PC-3 (cell line): ENCODE data around the gene SDK1. TPM values are rescaled to one million over a fixed set of nuclear protein-coding genes. Genes with fewer than 3 reads are reported as not detected.
A peak's percentile ranks its signal among the peaks of the same experiment; 100 is the strongest.

Source experiments
- ATAC-seq: fragments of 200-7000 bp; cut with Tn5 transposase; 2 replicates; pipeline ENCODE4 v1.9.1; 2020; ENCODE audit warnings: mild to moderate bottlenecking, moderate library complexity
- BruUV-seq: library from RNA; stranded (reverse); fragments of 400-500 nt; replicated peaks from 2 replicates; lab custom pipeline; 2021; lab: Mats Ljungman, UMichigan
- CTCF ChIA-PET: fragments of 300-600 bp; sonication (Branson Sonifier 250); formaldehyde crosslinking; loops from one replicate; lab custom pipeline; 2022; ENCODE audit warnings: antibody characterized with exemption; lab: Charles Lee
- POLR2A ChIA-PET: fragments of 300-600 bp; sonication (Branson Sonifier 250); formaldehyde crosslinking; loops from one replicate; lab custom pipeline; 2022; ENCODE audit warnings: antibody characterized with exemption; ENCODE audit not compliant: unreplicated experiment; lab: Charles Lee
- DNase-seq: peaks from one replicate; pipeline ENCODE4 v3.0.0-alpha.2; 2015
- H2AFZ ChIP-seq: fragments of 300-600 bp; sonication (generic); 2 replicates; pipeline ENCODE4 v1.6.0; 2016; ENCODE audit warnings: antibody characterized with exemption, low read length
- H3F3A ChIP-seq: fragments of 300-600 bp; sonication (generic); one replicate; pipeline ENCODE4 v1.6.0; 2017; ENCODE audit warnings: antibody characterized with exemption, low read length, control low read depth, mild to moderate bottlenecking; ENCODE audit not compliant: unreplicated experiment
- H3K27ac ChIP-seq: fragments of 300-600 bp; sonication (generic); 2 replicates; pipeline ENCODE4 v1.5.1; 2016; ENCODE audit warnings: mild to moderate bottlenecking, low read length
- H3K27me3 ChIP-seq: fragments of 300-600 bp; sonication (generic); 2 replicates; pipeline ENCODE4 v1.6.1; 2016; ENCODE audit warnings: low read length, mixed read lengths
- H3K36me3 ChIP-seq: fragments of 300-600 bp; sonication (generic); 2 replicates; pipeline ENCODE4 v1.6.1; 2016; ENCODE audit warnings: low read depth, mixed run types, low read length, mixed read lengths
- H3K4me1 ChIP-seq: fragments of 300-600 bp; sonication (generic); 2 replicates; pipeline ENCODE4 v1.5.1; 2016; ENCODE audit warnings: low read length; ENCODE audit not compliant: insufficient read depth
- H3K4me2 ChIP-seq: fragments of 300-600 bp; sonication (generic); 2 replicates; pipeline ENCODE4 v1.6.0; 2016; ENCODE audit warnings: low read length
- H3K4me3 ChIP-seq: fragments of 300-600 bp; sonication (generic); 2 replicates; pipeline ENCODE4 v1.5.1; 2016; ENCODE audit warnings: mild to moderate bottlenecking, low read length, mixed read lengths
- H3K79me2 ChIP-seq: fragments of 300-600 bp; sonication (generic); 2 replicates; pipeline ENCODE4 v1.6.1; 2017; ENCODE audit warnings: low read length, mixed read lengths
- H3K9ac ChIP-seq: fragments of 300-600 bp; sonication (generic); 2 replicates; pipeline ENCODE4 v1.6.0; 2016; ENCODE audit warnings: mild to moderate bottlenecking, low read length
- H3K9me2 ChIP-seq: fragments of 300-600 bp; sonication (generic); replicated peaks from 2 replicates; pipeline ENCODE4 v1.6.1; 2016; ENCODE audit warnings: mixed run types, low read length, mixed read lengths
- H3K9me3 ChIP-seq: fragments of 300-600 bp; sonication (generic); 2 replicates; pipeline ENCODE4 v1.6.1; 2016; ENCODE audit warnings: low read length, mixed read lengths
- H4K20me1 ChIP-seq: fragments of 300-600 bp; sonication (generic); 2 replicates; pipeline ENCODE4 v1.6.1; 2016; ENCODE audit warnings: low read length, mixed read lengths
- EZH2 ChIP-seq: fragments of 300-600 bp; sonication (generic); IDR thresholded peaks from one replicate; pipeline ENCODE4 v1.6.1; 2017; ENCODE audit warnings: antibody characterized with exemption, mild to moderate bottlenecking, low read length; ENCODE audit not compliant: unreplicated experiment
- EZH2phosphoT487 ChIP-seq: fragments of 300-600 bp; sonication (generic); IDR thresholded peaks from 2 replicates; pipeline ENCODE4 v1.6.1; 2018; ENCODE audit warnings: mild to moderate bottlenecking, antibody characterized with exemption, low read length, borderline replicate concordance
- intact Hi-C: fragments of 100-400 bp; cut with micrococcal nuclease; formaldehyde crosslinking; loops from 2 replicates; pipeline ENCODE4 v1.9.0; 2023
- total RNA-seq: library from RNA; depleted of rRNA; stranded (reverse); fragments of >200 nt; gene quantifications from 2 replicates; pipeline ENCODE4 v1.2.3, GENCODE V29; 2014
- TF ChIP-seq, protein P1 (sequence below): fragments of 300-600 bp; sonication (generic); conservative IDR thresholded peaks from 2 replicates; pipeline ENCODE4 v1.5.1; 2017; ENCODE audit warnings: antibody characterized with exemption, low read depth, mild to moderate bottlenecking, low read length

The SDK1 gene
- total RNA-seq, 1 experiment from 2014 or later = 2.8 TPM

DNA sequence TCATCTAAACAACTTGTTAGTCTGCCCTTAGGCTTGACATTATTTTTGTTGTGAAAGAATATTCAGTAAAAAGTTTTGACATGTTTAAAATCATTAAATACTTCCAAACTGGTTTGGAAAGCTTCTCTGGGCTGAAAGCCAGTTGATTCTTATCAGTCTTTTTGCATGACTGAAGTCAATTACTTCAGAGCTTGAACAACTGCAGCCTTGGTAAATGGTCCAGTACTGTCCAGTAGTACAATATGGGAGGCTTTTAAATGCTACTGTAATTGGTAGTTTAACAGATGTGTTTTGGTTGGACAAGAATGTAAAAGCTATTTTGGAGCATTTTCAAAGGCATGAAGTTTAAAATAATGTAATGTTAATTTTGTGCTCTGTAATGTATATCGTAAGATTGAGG lies 103.4 kb downstream of the SDK1 start:
- H2AFZ ChIP-seq = no peak overlapping the region
- H3K9ac ChIP-seq = no peak overlapping the region
- ATAC-seq = peak; percentile 63
- TF ChIP-seq EZH2 (no peak), EZH2phosphoT487 (no peak)
- TF ChIP-seq, protein P1, sequence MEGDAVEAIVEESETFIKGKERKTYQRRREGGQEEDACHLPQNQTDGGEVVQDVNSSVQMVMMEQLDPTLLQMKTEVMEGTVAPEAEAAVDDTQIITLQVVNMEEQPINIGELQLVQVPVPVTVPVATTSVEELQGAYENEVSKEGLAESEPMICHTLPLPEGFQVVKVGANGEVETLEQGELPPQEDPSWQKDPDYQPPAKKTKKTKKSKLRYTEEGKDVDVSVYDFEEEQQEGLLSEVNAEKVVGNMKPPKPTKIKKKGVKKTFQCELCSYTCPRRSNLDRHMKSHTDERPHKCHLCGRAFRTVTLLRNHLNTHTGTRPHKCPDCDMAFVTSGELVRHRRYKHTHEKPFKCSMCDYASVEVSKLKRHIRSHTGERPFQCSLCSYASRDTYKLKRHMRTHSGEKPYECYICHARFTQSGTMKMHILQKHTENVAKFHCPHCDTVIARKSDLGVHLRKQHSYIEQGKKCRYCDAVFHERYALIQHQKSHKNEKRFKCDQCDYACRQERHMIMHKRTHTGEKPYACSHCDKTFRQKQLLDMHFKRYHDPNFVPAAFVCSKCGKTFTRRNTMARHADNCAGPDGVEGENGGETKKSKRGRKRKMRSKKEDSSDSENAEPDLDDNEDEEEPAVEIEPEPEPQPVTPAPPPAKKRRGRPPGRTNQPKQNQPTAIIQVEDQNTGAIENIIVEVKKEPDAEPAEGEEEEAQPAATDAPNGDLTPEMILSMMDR = no peak
- no peak overlapping the region for H3K4me2 ChIP-seq
- no peaks in the 10 kb centered on the region for H3F3A ChIP-seq
- no peak overlapping the region for H3K27ac ChIP-seq
- no peaks in the 10 kb centered on the region for H4K20me1 ChIP-seq
- H3K4me3 ChIP-seq = no peak overlapping the region
- BruUV-seq = no TSS peak
- DNase-seq = peak; percentile 74
- POLR2A ChIA-PET = no interaction called here
- no peaks in the 10 kb centered on the region for H3K79me2 ChIP-seq
- intact Hi-C loops = loop anchor here (2.0 to 5.0 kb wide), 2 partner anchors 24 to 517 kb away; no protein-coding TSS in a partner anchor
- H3K9me3 ChIP-seq = no peaks in the 10 kb centered on the region
- CTCF ChIA-PET = no interaction called here
- no peaks in the 10 kb centered on the region for H3K9me2 ChIP-seq
- H3K27me3 ChIP-seq = no peaks in the 10 kb centered on the region
- H3K36me3 ChIP-seq = no peaks in the 10 kb centered on the region
- peaks cover 10% of the 10 kb centered on the region for H3K4me1 ChIP-seq

DNA sequence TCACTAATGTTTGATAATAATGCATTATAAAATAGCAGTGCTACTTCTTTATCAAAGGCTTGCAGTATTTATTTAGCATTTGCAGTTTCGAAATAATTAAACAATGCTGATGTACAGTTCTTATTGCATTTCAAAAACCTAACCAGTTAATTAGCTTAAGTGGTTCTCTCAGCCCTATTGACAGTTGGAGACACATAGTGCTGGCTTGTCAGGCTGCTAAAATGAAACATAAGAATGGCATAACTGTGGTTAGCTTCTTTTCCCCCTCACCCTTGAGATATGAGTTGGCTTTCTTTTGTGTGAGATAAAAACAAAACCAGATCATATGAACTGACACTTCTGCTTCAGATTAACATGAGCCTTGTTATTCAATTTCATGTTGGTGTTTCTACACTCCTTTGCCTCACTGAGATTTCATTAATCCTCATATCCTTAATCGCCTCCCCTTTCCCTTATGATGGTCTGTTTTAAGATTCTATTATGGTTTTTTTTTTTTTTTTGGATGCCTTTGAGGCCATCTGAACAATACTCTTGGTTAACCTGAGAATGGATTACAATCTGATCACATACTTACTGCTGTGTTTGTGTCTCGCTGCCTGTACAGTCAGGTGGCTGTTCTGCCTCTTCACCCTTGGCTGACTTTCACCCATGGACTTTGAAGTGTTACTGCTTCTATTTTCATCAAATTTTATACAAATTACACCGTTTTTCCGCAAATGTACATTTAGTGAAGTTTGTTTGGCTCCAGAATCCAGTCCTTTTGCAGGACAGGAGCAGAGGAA lies 108.0 kb downstream of the SDK1 start:
- BruUV-seq = no TSS peak
- H3K27me3 ChIP-seq = no peaks in the 10 kb centered on the region

More for the DNA sequence above, 108.0 kb downstream of the SDK1 start:
- no peak overlapping the region for H3K27ac ChIP-seq
- no peaks in the 10 kb centered on the region for H4K20me1 ChIP-seq
- H3K36me3 ChIP-seq = no peaks in the 10 kb centered on the region
- ChIA-PET CTCF (no interaction called here), POLR2A (no interaction called here)
- TF ChIP-seq, protein P1 = no peak
- TF ChIP-seq EZH2phosphoT487 (no peak), EZH2 (no peak)
- no peak overlapping the region for H2AFZ ChIP-seq
- no peaks in the 10 kb centered on the region for H3F3A ChIP-seq
- H3K9me2 ChIP-seq = no peaks in the 10 kb centered on the region
- intact Hi-C loops = no loop called here
- no peaks in the 10 kb centered on the region for H3K79me2 ChIP-seq
- H3K4me1 ChIP-seq = peaks cover 8% of the 10 kb centered on the region
- ATAC-seq (no peak), DNase-seq (no peak)
- no peak overlapping the region for H3K4me2 ChIP-seq
- no peaks in the 10 kb centered on the region for H3K9me3 ChIP-seq
- H3K4me3 ChIP-seq = no peak overlapping the region
- H3K9ac ChIP-seq = no peak overlapping the region
